A549 (cell line): ENCODE results near the gene FGGY.

ENCODE experiments used
- CBX2 ChIP-seq: fragments of 200-600 bp; sonication (generic); IDR thresholded peaks from 2 replicates; pipeline ENCODE4 v1.6.1; 2016; ENCODE audit warnings: low read depth, mild to moderate bottlenecking, borderline replicate concordance
- CHD4 ChIP-seq: fragments of 200-600 bp; sonication (generic); IDR thresholded peaks from 2 replicates; pipeline ENCODE4 v1.6.1; 2016; ENCODE audit warnings: antibody characterized with exemption, mild to moderate bottlenecking, borderline replicate concordance
- CTCF ChIP-seq: fragments of >200 bp; sonication (Bioruptor Twin); formaldehyde crosslinking; IDR thresholded peaks from 3 replicates; pipeline ENCODE4 v1.5.1; 2016
- EHMT2 ChIP-seq: fragments of 200-600 bp; sonication (generic); IDR thresholded peaks from 2 replicates; pipeline ENCODE4 v1.6.1; 2016; ENCODE audit warnings: antibody characterized with exemption, low read depth, mild to moderate bottlenecking, moderate library complexity
- EP300 ChIP-seq, 2 experiments: fragments of >200 bp; sonication (Bioruptor Twin); formaldehyde crosslinking; IDR thresholded peaks; 2 replicates in 1 of 2; 3 replicates in 1 of 2; pipeline ENCODE4 v1.6.1; 2016 to 2017
- ESRRA ChIP-seq: fragments of 150-350 bp; IDR thresholded peaks from 2 replicates; pipeline ENCODE4 v1.6.1; 2014; ENCODE audit warnings: mild to moderate bottlenecking, low read length, borderline replicate concordance
- KDM1A ChIP-seq: fragments of 200-600 bp; sonication (generic); IDR thresholded peaks from 2 replicates; pipeline ENCODE4 v1.6.1; 2016; ENCODE audit warnings: low read depth, mild to moderate bottlenecking
- MYC ChIP-seq: IDR thresholded peaks from 2 replicates; pipeline ENCODE4 v1.6.1; 2012; ENCODE audit warnings: mild to moderate bottlenecking, inconsistent platforms, low read length, improper control_type of control experiment, borderline replicate concordance
- PBX3 ChIP-seq: IDR thresholded peaks from 2 replicates; pipeline ENCODE4 v1.6.1; 2012
- RCOR1 ChIP-seq: fragments of 150-350 bp; IDR thresholded peaks from 2 replicates; pipeline ENCODE4 v1.6.1; 2014; ENCODE audit warnings: antibody characterized with exemption, low read length, low read depth
- RNF2 ChIP-seq: fragments of 200-600 bp; sonication (generic); IDR thresholded peaks from 2 replicates; pipeline ENCODE4 v1.6.1; 2016; ENCODE audit warnings: low read depth, mild to moderate bottlenecking, antibody characterized with exemption, moderate library complexity, borderline replicate concordance
- SMC3 ChIP-seq: fragments of >200 bp; sonication (Bioruptor Twin); formaldehyde crosslinking; IDR thresholded peaks from 3 replicates; pipeline ENCODE4 v1.6.1; 2018; ENCODE audit warnings: inconsistent platforms
- TP53 ChIP-seq: fragments of 250-450 bp; sonication (Bioruptor Pico); IDR thresholded peaks from 2 replicates; pipeline ENCODE4 v1.5.0; 2021; ENCODE audit warnings: mild to moderate bottlenecking, moderate library complexity
- ZFP36 ChIP-seq: fragments of 450-650 bp; IDR thresholded peaks from 2 replicates; pipeline ENCODE4 v1.6.1; 2014; ENCODE audit warnings: borderline replicate concordance; ENCODE audit not compliant: partially characterized antibody

- TF ChIP-seq RNF2: no peak
- TF ChIP-seq CTCF: no peak
- TF ChIP-seq SMC3: no peak
- TF ChIP-seq RCOR1: no peak
- no peak for TF ChIP-seq EHMT2
- no peak for TF ChIP-seq PBX3
- TF ChIP-seq CHD4: no peak
- TF ChIP-seq KDM1A: no peak
- TF ChIP-seq ZFP36: no peak
- TF ChIP-seq CBX2: no peak
- TF ChIP-seq EP300 (IDR thresholded peaks at IDR 0.05): no peak
- no peak for TF ChIP-seq TP53 (CRISPR knock-in tag)
- TF ChIP-seq ESRRA: no peak
- no peak for TF ChIP-seq MYC
These were observed 120.5 kb downstream of the FGGY start for GRCh38 chr1:59417406-59417805.
